Measurements from ENCODE around the gene GOLIM4.
A peak's percentile ranks its signal among the peaks of the same experiment; 100 is the strongest.
"Not testable (repeated sequence)": the region's sequence is repeated elsewhere in the genome, so short reads cannot be mapped to it uniquely, and the experiment has no call there.

Gene GOLIM4

GRCh38 chr3:168024537-168024941 is 71.2 kb downstream of the GOLIM4 start:
- peak; percentile 16 for DNase-seq (ENCODE audit: low read depth)
- TF ChIP-seq, protein P1, sequence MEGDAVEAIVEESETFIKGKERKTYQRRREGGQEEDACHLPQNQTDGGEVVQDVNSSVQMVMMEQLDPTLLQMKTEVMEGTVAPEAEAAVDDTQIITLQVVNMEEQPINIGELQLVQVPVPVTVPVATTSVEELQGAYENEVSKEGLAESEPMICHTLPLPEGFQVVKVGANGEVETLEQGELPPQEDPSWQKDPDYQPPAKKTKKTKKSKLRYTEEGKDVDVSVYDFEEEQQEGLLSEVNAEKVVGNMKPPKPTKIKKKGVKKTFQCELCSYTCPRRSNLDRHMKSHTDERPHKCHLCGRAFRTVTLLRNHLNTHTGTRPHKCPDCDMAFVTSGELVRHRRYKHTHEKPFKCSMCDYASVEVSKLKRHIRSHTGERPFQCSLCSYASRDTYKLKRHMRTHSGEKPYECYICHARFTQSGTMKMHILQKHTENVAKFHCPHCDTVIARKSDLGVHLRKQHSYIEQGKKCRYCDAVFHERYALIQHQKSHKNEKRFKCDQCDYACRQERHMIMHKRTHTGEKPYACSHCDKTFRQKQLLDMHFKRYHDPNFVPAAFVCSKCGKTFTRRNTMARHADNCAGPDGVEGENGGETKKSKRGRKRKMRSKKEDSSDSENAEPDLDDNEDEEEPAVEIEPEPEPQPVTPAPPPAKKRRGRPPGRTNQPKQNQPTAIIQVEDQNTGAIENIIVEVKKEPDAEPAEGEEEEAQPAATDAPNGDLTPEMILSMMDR (IDR thresholded peaks at IDR 0.05; ENCODE audit: insufficient read depth, low read depth, low read length, missing control alignments): no peak
- H3K4me3 ChIP-seq (ENCODE audit: low read length): no peak overlapping the region

- TF ChIP-seq, protein P1 (IDR thresholded peaks at IDR 0.05; ENCODE audit: insufficient read depth, low read depth, low read length, missing control alignments): no peak
- H3K4me3 ChIP-seq (ENCODE audit: low read length): no peak overlapping the region
These were observed 73.8 kb downstream of the GOLIM4 start for GRCh38 chr3:168021737-168022450.

GRCh38 chr3:168011280-168011679 is 84.4 kb downstream of the GOLIM4 start:
- not testable (repeated sequence) for H3K4me3 ChIP-seq (ENCODE audit: low read length); DNase-seq (ENCODE audit: low read depth)

More at GRCh38 chr3:168021737-168022450, 73.8 kb downstream of the GOLIM4 start:
- DNase-seq (ENCODE audit: low read depth): no peak

GRCh38 chr3:168006584-168006983 is 89.1 kb downstream of the GOLIM4 start:
- TF ChIP-seq, protein P1 (IDR thresholded peaks at IDR 0.05; ENCODE audit: insufficient read depth, low read depth, low read length, missing control alignments): no peak
- no peak for DNase-seq (ENCODE audit: low read depth)
- H3K4me3 ChIP-seq (ENCODE audit: low read length): no peak overlapping the region

DNA sequence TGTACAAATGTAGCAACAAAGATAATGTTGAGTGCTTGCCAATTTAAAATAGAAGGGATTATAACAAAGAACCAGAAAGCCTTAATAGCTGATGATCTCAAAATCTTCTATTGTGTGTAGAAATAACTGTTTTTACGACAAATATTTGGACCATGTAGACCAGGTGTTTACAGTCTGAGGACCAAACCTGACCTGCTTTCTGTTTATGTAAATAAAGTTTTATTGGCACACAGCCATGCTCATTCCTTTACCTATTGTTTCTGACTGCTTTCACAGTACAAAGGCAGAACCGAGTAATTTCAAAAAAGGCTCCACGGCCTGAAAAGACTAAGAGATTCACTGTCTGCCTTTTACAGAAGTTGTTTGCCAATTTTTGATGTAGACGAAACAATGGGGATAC is 91.8 kb downstream of the GOLIM4 start:
- no peak for DNase-seq (ENCODE audit: low read depth)
- TF ChIP-seq, protein P1 (IDR thresholded peaks at IDR 0.05; ENCODE audit: insufficient read depth, low read depth, low read length, missing control alignments): no peak
- no peak overlapping the region for H3K4me3 ChIP-seq (ENCODE audit: low read length)

DNA sequence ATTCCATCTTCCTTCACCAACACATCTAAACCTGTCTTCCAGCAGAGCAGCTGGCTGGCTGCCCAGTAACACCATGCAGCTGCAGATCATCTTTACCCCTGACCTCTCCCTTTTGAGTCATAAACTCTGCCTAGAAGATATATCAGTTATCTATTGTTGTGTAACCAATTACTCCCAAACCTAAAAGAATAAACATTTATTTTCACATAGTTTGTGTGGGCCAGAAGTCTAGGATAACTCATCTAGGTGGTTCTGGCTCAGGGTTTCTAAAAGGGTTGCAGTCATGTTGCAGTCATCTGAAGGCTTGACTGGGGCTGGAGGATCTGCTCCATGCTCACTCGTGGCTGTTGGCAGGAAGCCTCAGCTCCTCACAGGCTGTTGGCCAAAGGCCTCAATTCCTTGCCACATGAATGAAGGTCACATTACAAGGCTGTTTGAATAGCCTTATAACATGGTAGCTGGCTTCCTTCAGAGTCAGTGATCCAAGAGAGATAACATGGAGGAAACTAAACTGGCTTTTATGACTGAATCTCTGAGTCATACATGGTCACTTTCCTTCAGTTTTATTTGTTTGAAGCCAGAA is 92.8 kb downstream of the GOLIM4 start:
- DNase-seq (ENCODE audit: low read depth): peak; percentile 92
- TF ChIP-seq, protein P1 (IDR thresholded peaks at IDR 0.05; ENCODE audit: insufficient read depth, low read depth, low read length, missing control alignments): no peak
- no peak overlapping the region for H3K4me3 ChIP-seq (ENCODE audit: low read length)

DNA sequence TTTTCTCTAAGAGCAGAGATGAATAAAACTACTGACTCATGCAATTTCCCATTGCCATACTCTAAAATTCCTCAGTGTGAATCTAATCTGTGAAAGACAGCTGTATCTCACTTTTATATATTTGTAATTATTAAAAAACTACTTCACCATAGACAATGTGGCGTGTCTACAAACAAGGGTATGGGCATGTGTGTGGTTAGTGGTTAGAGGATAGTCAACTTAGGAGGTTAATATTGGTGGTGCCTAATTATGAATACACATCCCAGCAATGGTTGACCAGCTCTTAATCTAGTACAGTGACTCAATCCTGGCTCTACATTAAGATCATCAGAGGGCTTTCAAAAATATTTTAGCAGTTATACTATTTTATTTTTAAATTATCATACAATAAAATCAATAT is 94.5 kb downstream of the GOLIM4 start:
- TF ChIP-seq, protein P1 (IDR thresholded peaks at IDR 0.05; ENCODE audit: insufficient read depth, low read depth, low read length, missing control alignments): no peak
- no peak overlapping the region for H3K4me3 ChIP-seq (ENCODE audit: low read length)
- DNase-seq (ENCODE audit: low read depth): no peak

All from epithelial cell of esophagus (primary cell).